ENCODE data around the gene CFAP99. TPM values are rescaled to one million over a fixed set of nuclear protein-coding genes. Genes with fewer than 3 reads are reported as not detected.
A peak's percentile ranks its signal among the peaks of the same experiment; 100 is the strongest.

The CFAP99 gene
- total and polyA plus RNA-seq, 2 of the 8 experiments (the other 6 are each of a cell fraction or from before 2014, with no cell fraction given) = not detected

DNA sequence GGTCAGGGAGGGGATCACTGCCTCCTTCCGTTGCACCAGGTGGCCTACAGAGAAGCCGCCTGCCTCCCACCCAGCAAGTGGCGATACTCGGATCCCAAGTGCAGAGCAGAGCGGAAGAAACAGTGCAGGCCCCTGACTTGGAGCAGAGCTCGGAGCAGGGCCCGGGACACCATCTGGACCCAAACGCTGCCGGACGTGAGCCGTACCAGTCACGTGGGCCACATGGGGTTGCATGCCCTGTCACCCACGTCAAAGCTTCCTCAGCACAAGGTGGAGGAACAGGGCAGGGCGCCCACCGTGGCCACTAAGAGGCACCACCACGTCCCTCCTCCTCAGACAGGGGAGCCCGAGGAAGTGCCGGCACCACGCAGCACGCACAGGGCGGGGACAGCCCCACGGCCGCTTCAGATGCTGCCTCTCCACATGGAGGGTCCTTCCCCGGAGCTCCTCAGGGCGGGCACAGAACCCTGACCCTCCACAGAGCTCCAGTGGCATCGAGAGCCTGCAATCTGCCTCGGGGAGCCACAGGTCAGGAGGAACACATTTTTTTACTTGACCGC, 19.0 kb upstream of the CFAP99 start:
- WGBS, 2 experiments (ENCODE audit: extremely low coverage in 1 of 2, insufficient coverage in 1 of 2, insufficient read length in 1 of 2, insufficient replicate concordance in 2 of 2, low coverage in 1 of 2, low lambda C conversion rate in 2 of 2, missing lambda C conversion rate in 1 of 2) = 80% methylated on average over 24 of the region's 28 CpGs; no CpG with 5 or more reads in 1 of the 2 experiments
- Histone ChIP-seq H3K23me2 (ENCODE audit: low read depth, low read length) (no peaks in the 10 kb centered on the region), H3K9ac (replicated peaks in 1 of 4; ENCODE audit: extremely low read depth in 1 of 4, low read depth in 3 of 4, low read length in 3 of 4) (no peak overlapping the region), H3K27me3 (replicated peaks in 1 of 4; ENCODE audit: control insufficient read depth in 3 of 4, extremely low read depth in 1 of 4, insufficient read depth in 3 of 4, low read length in 3 of 4) (no peaks in the 10 kb centered on the region), H3K4me1 (replicated peaks in 1 of 4; ENCODE audit: control insufficient read depth in 3 of 4, insufficient read depth in 4 of 4, low read length in 3 of 4) (peaks cover 0 to 21% (median 14%) of the 10 kb centered on the region in 4 experiments; a peak in 6 of 7 replicates), H3K9me3 (ENCODE audit: insufficient read depth in 2 of 2, low read depth in 1 of 2, low read length in 1 of 2) (no peaks in the 10 kb centered on the region), H3K4me2 (ENCODE audit: insufficient read depth in 1 of 2, low read depth in 2 of 2, low read length in 2 of 2) (no peak overlapping the region), H4K91ac (replicated peaks; ENCODE audit: insufficient read length, low read length) (no peak overlapping the region), H4K20me1 (replicated peaks in 1 of 2; ENCODE audit: control insufficient read depth in 1 of 2, insufficient read depth in 2 of 2, low read length in 2 of 2) (peaks cover 0 to 2% of the 10 kb centered on the region in 2 experiments), H3K23ac (ENCODE audit: insufficient read length) (no peak overlapping the region), H2BK120ac (replicated peaks; ENCODE audit: low read depth, low read length) (no peak overlapping the region), H3K79me1 (ENCODE audit: low read depth, low read length) (peaks cover 2% of the 10 kb centered on the region), H2AFZ (ENCODE audit: low read length) (no peak overlapping the region), H3K14ac (ENCODE audit: insufficient read length) (no peak overlapping the region), H3K27ac (ENCODE audit: low read depth, low read length) (no peak overlapping the region), H4K8ac (ENCODE audit: extremely low read depth, insufficient read depth, low read length) (no peak overlapping the region), H2BK20ac (ENCODE audit: low read length) (no peak overlapping the region), H3K56ac (replicated peaks; ENCODE audit: insufficient read length, low read depth, low read length) (no peak overlapping the region), H3K36me3 (ENCODE audit: control insufficient read depth in 2 of 4, insufficient read depth in 4 of 4, low read length in 3 of 4) (no peaks in the 10 kb centered on the region), H2BK5ac (ENCODE audit: low read depth, low read length) (no peak overlapping the region), H3K79me2 (ENCODE audit: control insufficient read depth in 1 of 2, insufficient read depth in 2 of 2, low read length in 2 of 2) (no peaks in the 10 kb centered on the region), H2BK15ac (ENCODE audit: low read length) (0 out of 2 replicates have a peak overlapping the region, but pooled peaks have one; percentile 61), H3K18ac (ENCODE audit: extremely low read depth, low read length) (no peak overlapping the region), H3K4ac (replicated peaks; ENCODE audit: insufficient read length, low read depth, low read length) (no peak overlapping the region), H4K5ac (ENCODE audit: insufficient read length, low read depth, low read length) (no peak overlapping the region), H2AK5ac (ENCODE audit: low read depth, low read length) (no peak overlapping the region), H2BK12ac (ENCODE audit: low read depth, low read length) (no peak overlapping the region), H3K4me3 (ENCODE audit: extremely low read depth in 1 of 4, insufficient read depth in 2 of 4, low read depth in 3 of 4, low read length in 4 of 4) (no peak overlapping the region)
- FAIRE-seq (no peak), DNase-seq (ENCODE audit: low read depth in 1 of 2, low spot score in 2 of 2) (no peak)
- CTCF ChIA-PET (ENCODE audit: partially characterized antibody) = interaction anchor here (0.9 to 2.0 kb wide), 10 partner anchors 8 to 590 kb away, joined by 3 to 8 read pairs (median 4); no protein-coding TSS in a partner anchor
- POLR2A ChIA-PET (ENCODE audit: partially characterized antibody) = interaction anchor here (1.7 kb wide), 1 partner anchor 9 kb away, joined by 4 read pairs; no protein-coding TSS in a partner anchor
- TF ChIP-seq KDM5A (IDR thresholded peaks at IDR 0.05; ENCODE audit: low read length) (no peak), SP4 (IDR thresholded peaks at IDR 0.05; ENCODE audit: low read length) (no peak), RXRA (IDR thresholded peaks at IDR 0.05; ENCODE audit: insufficient read depth, low read depth, low read length) (no peak), MAFK (IDR thresholded peaks at IDR 0.05; ENCODE audit: low read depth, low read length) (no peak), SIN3A (conservative IDR thresholded peaks at IDR 0.05 in 1 of 2, IDR thresholded peaks at IDR 0.05 in 1 of 2; ENCODE audit: low read depth in 1 of 2, low read length in 2 of 2) (no peak), POLR2AphosphoS5 (IDR thresholded peaks at IDR 0.05; ENCODE audit: low read depth, low read length) (no peak), JUN (IDR thresholded peaks at IDR 0.05; ENCODE audit: low read depth, low read length) (no peak), SIX5 (IDR thresholded peaks at IDR 0.05; ENCODE audit: low read depth, low read length) (no peak), RNF2 (IDR thresholded peaks at IDR 0.05; ENCODE audit: borderline replicate concordance, low read depth, low read length, missing control alignments, poor library complexity, severe bottlenecking) (no peak), HDAC6 (IDR thresholded peaks at IDR 0.05; ENCODE audit: low read depth, low read length) (no peak), SP1 (IDR thresholded peaks at IDR 0.05; ENCODE audit: low read depth, low read length) (no peak)
- TF ChIP-seq, protein P1, sequence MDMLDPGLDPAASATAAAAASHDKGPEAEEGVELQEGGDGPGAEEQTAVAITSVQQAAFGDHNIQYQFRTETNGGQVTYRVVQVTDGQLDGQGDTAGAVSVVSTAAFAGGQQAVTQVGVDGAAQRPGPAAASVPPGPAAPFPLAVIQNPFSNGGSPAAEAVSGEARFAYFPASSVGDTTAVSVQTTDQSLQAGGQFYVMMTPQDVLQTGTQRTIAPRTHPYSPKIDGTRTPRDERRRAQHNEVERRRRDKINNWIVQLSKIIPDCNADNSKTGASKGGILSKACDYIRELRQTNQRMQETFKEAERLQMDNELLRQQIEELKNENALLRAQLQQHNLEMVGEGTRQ (IDR thresholded peaks at IDR 0.05; ENCODE audit: low read length) = no peak

All from H1 (cell line).